GM23338 (cell line): Measurements from ENCODE around the gene XPNPEP2. TPM values are rescaled to one million over a fixed set of nuclear protein-coding genes. Genes with fewer than 3 reads are reported as not detected.

Experiments used
- ATAC-seq: fragments of 200-7000 bp; cut with Tn5 transposase; 3 replicates; pipeline ENCODE4 v1.9.1; 2020
- DNase-seq: peaks from one replicate; pipeline ENCODE4 v3.0.0-alpha.2; 2015; ENCODE audit warnings: low spot score
- H2AFZ ChIP-seq: fragments of 200-600 bp; sonication (generic); 2 replicates; pipeline ENCODE4 v1.8.0; 2016; ENCODE audit warnings: antibody characterized with exemption, mild to moderate bottlenecking, moderate library complexity
- H3F3A ChIP-seq: fragments of 200-600 bp; sonication (generic); replicated peaks from 2 replicates; pipeline ENCODE4 v1.8.0; 2017; ENCODE audit warnings: antibody characterized with exemption, mixed run types, low read depth
- H3K27ac ChIP-seq: fragments of 200-600 bp; sonication (generic); 2 replicates; pipeline ENCODE4 v1.6.1; 2016; ENCODE audit warnings: low read depth
- H3K27me3 ChIP-seq: fragments of 200-600 bp; sonication (generic); 2 replicates; pipeline ENCODE4 v1.8.0; 2016; ENCODE audit warnings: mild to moderate bottlenecking, mixed run types, moderate library complexity; ENCODE audit not compliant: insufficient read depth
- H3K36me3 ChIP-seq: fragments of 200-600 bp; sonication (generic); 2 replicates; pipeline ENCODE4 v1.8.0; 2016; ENCODE audit warnings: mild to moderate bottlenecking; ENCODE audit not compliant: insufficient read depth
- H3K4me1 ChIP-seq: fragments of 200-600 bp; sonication (generic); 2 replicates; pipeline ENCODE4 v1.8.0; 2016; ENCODE audit warnings: mild to moderate bottlenecking, moderate library complexity; ENCODE audit not compliant: insufficient read depth
- H3K4me2 ChIP-seq: fragments of 200-600 bp; sonication (generic); 2 replicates; pipeline ENCODE4 v1.7.1; 2017; ENCODE audit warnings: mixed run types
- H3K4me3 ChIP-seq: fragments of 200-600 bp; sonication (generic); 2 replicates; pipeline ENCODE4 v1.6.1; 2016; ENCODE audit warnings: mixed run types
- H3K79me2 ChIP-seq: fragments of 200-600 bp; sonication (generic); replicated peaks from 2 replicates; pipeline ENCODE4 v1.8.0; 2017; ENCODE audit warnings: mild to moderate bottlenecking; ENCODE audit not compliant: insufficient read depth
- H3K9me2 ChIP-seq: fragments of 200-600 bp; sonication (generic); 2 replicates; pipeline ENCODE4 v1.8.0; 2017; ENCODE audit not compliant: insufficient read depth
- H4K20me1 ChIP-seq: fragments of 200-600 bp; sonication (generic); replicated peaks from 2 replicates; pipeline ENCODE4 v1.8.0; 2017; ENCODE audit warnings: mild to moderate bottlenecking; ENCODE audit not compliant: insufficient read depth
- H3K27ac Mint-ChIP-seq: 2 replicates; pipeline ENCODE4 v1.8.0; 2020; ENCODE audit warnings: inconsistent platforms, mild to moderate bottlenecking, moderate library complexity, mixed read lengths
- H3K27me3 Mint-ChIP-seq: 3 replicates; pipeline ENCODE4 v1.8.0; 2022; ENCODE audit warnings: low read depth, mild to moderate bottlenecking, moderate library complexity, mixed read lengths, inconsistent platforms; ENCODE audit not compliant: insufficient read depth, poor library complexity
- H3K36me3 Mint-ChIP-seq: 3 replicates; pipeline ENCODE4 v1.8.0; 2021; ENCODE audit warnings: low read depth, mild to moderate bottlenecking, inconsistent platforms, moderate library complexity, mixed read lengths
- H3K4me1 Mint-ChIP-seq: 3 replicates; pipeline ENCODE4 v1.8.0; 2020; ENCODE audit warnings: mild to moderate bottlenecking, inconsistent platforms, mixed read lengths
- H3K4me3 Mint-ChIP-seq: 3 replicates; pipeline ENCODE4 v1.8.0; 2021; ENCODE audit warnings: moderate library complexity, mild to moderate bottlenecking, inconsistent platforms, mixed read lengths
- H3K9me3 Mint-ChIP-seq: 3 replicates; pipeline ENCODE4 v1.8.0; 2020; ENCODE audit warnings: moderate library complexity, mild to moderate bottlenecking, inconsistent platforms, mixed read lengths
- CREB1 ChIP-seq: fragments of 250-450 bp; sonication (Bioruptor Pico); IDR thresholded peaks from 2 replicates; pipeline ENCODE4 v1.5.0; 2020; ENCODE audit warnings: low read depth, mild to moderate bottlenecking, moderate library complexity
- ETS1 ChIP-seq: IDR thresholded peaks from 2 replicates; pipeline ENCODE4 v1.6.1; 2016; ENCODE audit warnings: antibody characterized with exemption
- EZH2phosphoT487 ChIP-seq: fragments of 200-600 bp; sonication (generic); IDR thresholded peaks from one replicate; pipeline ENCODE4 v1.8.1; 2018; ENCODE audit warnings: antibody characterized with exemption; ENCODE audit not compliant: unreplicated experiment
- JUNB ChIP-seq: IDR thresholded peaks from one replicate; pipeline ENCODE4 v1.6.1; 2016; ENCODE audit warnings: antibody characterized with exemption; ENCODE audit not compliant: unreplicated experiment
- NANOG ChIP-seq: IDR thresholded peaks from 2 replicates; pipeline ENCODE4 v1.6.1; 2016; ENCODE audit warnings: antibody characterized with exemption, borderline replicate concordance
- ZNF114 ChIP-seq: fragments of 250-450 bp; sonication (Bioruptor Pico); IDR thresholded peaks from 2 replicates; pipeline ENCODE4 v1.5.0; 2020; ENCODE audit warnings: mild to moderate bottlenecking, moderate library complexity
- ZNF331 ChIP-seq: fragments of 250-450 bp; sonication (Bioruptor Pico); IDR thresholded peaks from 2 replicates; pipeline ENCODE4 v1.5.0; 2020; ENCODE audit warnings: low read depth, mild to moderate bottlenecking, moderate library complexity
- polyA plus RNA-seq: library from polyadenylated mRNA; unstranded; fragments of >200 nt; fragmentation: Nextera tagmentation; extraction: Ambion mirVana; gene quantifications from 2 replicates; pipeline ENCODE4 v1.2.1, GENCODE V29; 2016
- total RNA-seq: library from RNA; depleted of rRNA; stranded (reverse); fragments of >200 nt; shearing (Covaris generic); gene quantifications from 2 replicates; pipeline ENCODE4 v1.2.3, GENCODE V29; 2014
- TF ChIP-seq, protein P1 (sequence below): fragments of 250-450 bp; sonication (Bioruptor Pico); IDR thresholded peaks from 2 replicates; pipeline ENCODE4 v1.5.0; 2020; ENCODE audit warnings: mild to moderate bottlenecking, moderate library complexity
- TF ChIP-seq, protein P2 (sequence below): IDR thresholded peaks from one replicate; pipeline ENCODE4 v1.6.1; 2018; ENCODE audit warnings: antibody characterized with exemption; ENCODE audit not compliant: unreplicated experiment

Gene XPNPEP2
- total and polyA plus RNA-seq, 2 experiments from 2014 or later, result not detected

DNA sequence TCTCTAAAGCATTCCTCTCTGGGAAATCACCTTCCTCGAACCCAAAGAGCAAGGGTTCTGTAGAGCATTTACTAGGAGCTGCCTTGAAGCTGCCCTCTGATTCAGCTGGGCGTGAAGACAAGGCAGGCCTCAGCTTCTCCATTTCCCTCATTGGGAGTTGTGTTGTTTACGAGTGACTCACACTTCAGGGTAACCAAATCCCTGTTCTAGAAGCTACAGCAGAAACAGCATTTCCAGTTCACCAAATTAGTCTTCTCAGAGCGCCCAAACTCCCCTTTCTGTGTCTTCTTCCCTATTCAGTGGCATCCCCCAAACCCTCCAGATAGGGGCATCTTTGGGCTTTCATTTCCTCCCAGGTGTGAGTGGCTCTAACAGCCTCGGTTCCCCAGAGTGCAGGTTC lies 863 bp upstream of the XPNPEP2 start:
- H3K36me3 ChIP-seq, result no peaks in the 10 kb centered on the region
- H3K4me1 ChIP-seq, result no peaks in the 10 kb centered on the region; the same call in 1 of the 2 replicates
- no peaks in the 10 kb centered on the region for H3K27me3 ChIP-seq
- Mint-ChIP-seq H3K27me3 (peaks cover 6% of the 10 kb centered on the region), H3K9me3 (no peaks in the 10 kb centered on the region), H3K4me3 (no peak overlapping the region), H3K4me1 (peaks cover 22% of the 10 kb centered on the region), H3K27ac (no peak overlapping the region), H3K36me3 (no peaks in the 10 kb centered on the region)
- H2AFZ ChIP-seq, result no peak overlapping the region
- no peak overlapping the region for H3K27ac ChIP-seq
- no peak for DNase-seq
- TF ChIP-seq, protein P1, sequence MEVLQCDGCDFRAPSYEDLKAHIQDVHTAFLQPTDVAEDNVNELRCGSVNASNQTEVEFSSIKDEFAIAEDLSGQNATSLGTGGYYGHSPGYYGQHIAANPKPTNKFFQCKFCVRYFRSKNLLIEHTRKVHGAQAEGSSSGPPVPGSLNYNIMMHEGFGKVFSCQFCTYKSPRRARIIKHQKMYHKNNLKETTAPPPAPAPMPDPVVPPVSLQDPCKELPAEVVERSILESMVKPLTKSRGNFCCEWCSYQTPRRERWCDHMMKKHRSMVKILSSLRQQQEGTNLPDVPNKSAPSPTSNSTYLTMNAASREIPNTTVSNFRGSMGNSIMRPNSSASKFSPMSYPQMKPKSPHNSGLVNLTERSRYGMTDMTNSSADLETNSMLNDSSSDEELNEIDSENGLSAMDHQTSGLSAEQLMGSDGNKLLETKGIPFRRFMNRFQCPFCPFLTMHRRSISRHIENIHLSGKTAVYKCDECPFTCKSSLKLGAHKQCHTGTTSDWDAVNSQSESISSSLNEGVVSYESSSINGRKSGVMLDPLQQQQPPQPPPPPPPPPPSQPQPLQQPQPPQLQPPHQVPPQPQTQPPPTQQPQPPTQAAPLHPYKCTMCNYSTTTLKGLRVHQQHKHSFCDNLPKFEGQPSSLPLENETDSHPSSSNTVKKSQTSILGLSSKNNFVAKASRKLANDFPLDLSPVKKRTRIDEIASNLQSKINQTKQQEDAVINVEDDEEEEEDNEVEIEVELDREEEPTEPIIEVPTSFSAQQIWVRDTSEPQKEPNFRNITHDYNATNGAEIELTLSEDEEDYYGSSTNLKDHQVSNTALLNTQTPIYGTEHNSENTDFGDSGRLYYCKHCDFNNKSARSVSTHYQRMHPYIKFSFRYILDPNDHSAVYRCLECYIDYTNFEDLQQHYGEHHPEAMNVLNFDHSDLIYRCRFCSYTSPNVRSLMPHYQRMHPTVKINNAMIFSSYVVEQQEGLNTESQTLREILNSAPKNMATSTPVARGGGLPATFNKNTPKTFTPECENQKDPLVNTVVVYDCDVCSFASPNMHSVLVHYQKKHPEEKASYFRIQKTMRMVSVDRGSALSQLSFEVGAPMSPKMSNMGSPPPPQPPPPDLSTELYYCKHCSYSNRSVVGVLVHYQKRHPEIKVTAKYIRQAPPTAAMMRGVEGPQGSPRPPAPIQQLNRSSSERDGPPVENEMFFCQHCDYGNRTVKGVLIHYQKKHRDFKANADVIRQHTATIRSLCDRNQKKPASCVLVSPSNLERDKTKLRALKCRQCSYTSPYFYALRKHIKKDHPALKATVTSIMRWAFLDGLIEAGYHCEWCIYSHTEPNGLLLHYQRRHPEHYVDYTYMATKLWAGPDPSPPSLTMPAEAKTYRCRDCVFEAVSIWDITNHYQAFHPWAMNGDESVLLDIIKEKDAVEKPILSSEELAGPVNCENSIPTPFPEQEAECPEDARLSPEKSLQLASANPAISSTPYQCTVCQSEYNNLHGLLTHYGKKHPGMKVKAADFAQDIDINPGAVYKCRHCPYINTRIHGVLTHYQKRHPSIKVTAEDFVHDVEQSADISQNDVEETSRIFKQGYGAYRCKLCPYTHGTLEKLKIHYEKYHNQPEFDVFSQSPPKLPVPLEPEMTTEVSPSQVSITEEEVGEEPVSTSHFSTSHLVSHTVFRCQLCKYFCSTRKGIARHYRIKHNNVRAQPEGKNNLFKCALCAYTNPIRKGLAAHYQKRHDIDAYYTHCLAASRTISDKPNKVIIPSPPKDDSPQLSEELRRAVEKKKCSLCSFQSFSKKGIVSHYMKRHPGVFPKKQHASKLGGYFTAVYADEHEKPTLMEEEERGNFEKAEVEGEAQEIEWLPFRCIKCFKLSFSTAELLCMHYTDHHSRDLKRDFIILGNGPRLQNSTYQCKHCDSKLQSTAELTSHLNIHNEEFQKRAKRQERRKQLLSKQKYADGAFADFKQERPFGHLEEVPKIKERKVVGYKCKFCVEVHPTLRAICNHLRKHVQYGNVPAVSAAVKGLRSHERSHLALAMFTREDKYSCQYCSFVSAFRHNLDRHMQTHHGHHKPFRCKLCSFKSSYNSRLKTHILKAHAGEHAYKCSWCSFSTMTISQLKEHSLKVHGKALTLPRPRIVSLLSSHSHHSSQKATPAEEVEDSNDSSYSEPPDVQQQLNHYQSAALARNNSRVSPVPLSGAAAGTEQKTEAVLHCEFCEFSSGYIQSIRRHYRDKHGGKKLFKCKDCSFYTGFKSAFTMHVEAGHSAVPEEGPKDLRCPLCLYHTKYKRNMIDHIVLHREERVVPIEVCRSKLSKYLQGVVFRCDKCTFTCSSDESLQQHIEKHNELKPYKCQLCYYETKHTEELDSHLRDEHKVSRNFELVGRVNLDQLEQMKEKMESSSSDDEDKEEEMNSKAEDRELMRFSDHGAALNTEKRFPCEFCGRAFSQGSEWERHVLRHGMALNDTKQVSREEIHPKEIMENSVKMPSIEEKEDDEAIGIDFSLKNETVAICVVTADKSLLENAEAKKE (CRISPR knock-in tag), result no peak
- TF ChIP-seq JUNB, result no peak
- TF ChIP-seq ETS1, result no peak
- no peak for TF ChIP-seq ZNF114
- no peak for TF ChIP-seq CREB1
- TF ChIP-seq, protein P2, sequence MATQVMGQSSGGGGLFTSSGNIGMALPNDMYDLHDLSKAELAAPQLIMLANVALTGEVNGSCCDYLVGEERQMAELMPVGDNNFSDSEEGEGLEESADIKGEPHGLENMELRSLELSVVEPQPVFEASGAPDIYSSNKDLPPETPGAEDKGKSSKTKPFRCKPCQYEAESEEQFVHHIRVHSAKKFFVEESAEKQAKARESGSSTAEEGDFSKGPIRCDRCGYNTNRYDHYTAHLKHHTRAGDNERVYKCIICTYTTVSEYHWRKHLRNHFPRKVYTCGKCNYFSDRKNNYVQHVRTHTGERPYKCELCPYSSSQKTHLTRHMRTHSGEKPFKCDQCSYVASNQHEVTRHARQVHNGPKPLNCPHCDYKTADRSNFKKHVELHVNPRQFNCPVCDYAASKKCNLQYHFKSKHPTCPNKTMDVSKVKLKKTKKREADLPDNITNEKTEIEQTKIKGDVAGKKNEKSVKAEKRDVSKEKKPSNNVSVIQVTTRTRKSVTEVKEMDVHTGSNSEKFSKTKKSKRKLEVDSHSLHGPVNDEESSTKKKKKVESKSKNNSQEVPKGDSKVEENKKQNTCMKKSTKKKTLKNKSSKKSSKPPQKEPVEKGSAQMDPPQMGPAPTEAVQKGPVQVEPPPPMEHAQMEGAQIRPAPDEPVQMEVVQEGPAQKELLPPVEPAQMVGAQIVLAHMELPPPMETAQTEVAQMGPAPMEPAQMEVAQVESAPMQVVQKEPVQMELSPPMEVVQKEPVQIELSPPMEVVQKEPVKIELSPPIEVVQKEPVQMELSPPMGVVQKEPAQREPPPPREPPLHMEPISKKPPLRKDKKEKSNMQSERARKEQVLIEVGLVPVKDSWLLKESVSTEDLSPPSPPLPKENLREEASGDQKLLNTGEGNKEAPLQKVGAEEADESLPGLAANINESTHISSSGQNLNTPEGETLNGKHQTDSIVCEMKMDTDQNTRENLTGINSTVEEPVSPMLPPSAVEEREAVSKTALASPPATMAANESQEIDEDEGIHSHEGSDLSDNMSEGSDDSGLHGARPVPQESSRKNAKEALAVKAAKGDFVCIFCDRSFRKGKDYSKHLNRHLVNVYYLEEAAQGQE, result no peak
- no peak for TF ChIP-seq EZH2phosphoT487
- TF ChIP-seq NANOG, result no peak
- TF ChIP-seq ZNF331 (CRISPR knock-in tag), result no peak
- no peaks in the 10 kb centered on the region for H4K20me1 ChIP-seq
- no peak for ATAC-seq
- no peaks in the 10 kb centered on the region for H3F3A ChIP-seq
- H3K4me2 ChIP-seq, result no peak overlapping the region
- H3K4me3 ChIP-seq, result no peak overlapping the region
- H3K79me2 ChIP-seq, result no peaks in the 10 kb centered on the region
- H3K9me2 ChIP-seq, result no peaks in the 10 kb centered on the region
